IMR-90 (cell line): ENCODE results near the gene RFX4. TPM values are rescaled to one million over a fixed set of nuclear protein-coding genes. Genes with fewer than 3 reads are reported as not detected.

ENCODE experiments used
- ATAC-seq: fragments of 200-7000 bp; cut with Tn5 transposase; 2 replicates; pipeline ENCODE4 v1.9.1; 2020; ENCODE audit warnings: low read depth, mild to moderate bottlenecking, moderate library complexity
- BruUV-seq: library from RNA; stranded (reverse); fragments of 400-500 nt; replicated peaks from 2 replicates; lab custom pipeline; 2021; lab: Mats Ljungman, UMichigan
- CTCF ChIA-PET: fragments of 300-600 bp; formaldehyde crosslinking; extraction: SDS; loops from one replicate; lab custom pipeline; 2021; ENCODE audit warnings: antibody characterized with exemption; lab: Yijun Ruan, JAX
- POLR2A ChIA-PET: fragments of 300-600 bp; sonication (Branson Sonifier 250); formaldehyde crosslinking; loops from one replicate; lab custom pipeline; 2022; ENCODE audit warnings: antibody characterized with exemption; ENCODE audit not compliant: unreplicated experiment; lab: Charles Lee
- DNase-seq: peaks from one replicate; pipeline ENCODE4 v3.0.0; 2013
- H2AFZ ChIP-seq: replicated peaks from 2 replicates; pipeline ENCODE3; 2013; ENCODE audit warnings: low read length, mild to moderate bottlenecking; ENCODE audit not compliant: poor library complexity
- H2AK5ac ChIP-seq: 2 replicates; pipeline ENCODE4 v1.6.1; 2013; ENCODE audit warnings: low read depth, low read length, inconsistent platforms
- H2AK9ac ChIP-seq: replicated peaks from 2 replicates; pipeline ENCODE3; 2013; ENCODE audit warnings: mild to moderate bottlenecking, low read depth, low read length, moderate library complexity; ENCODE audit not compliant: poor library complexity
- H2BK120ac ChIP-seq: 2 replicates; pipeline ENCODE4 v1.6.1; 2013; ENCODE audit warnings: low read depth, low read length, inconsistent platforms
- H2BK15ac ChIP-seq: 3 replicates; pipeline ENCODE4 v1.6.1; 2013; ENCODE audit warnings: low read depth, low read length, inconsistent platforms
- H2BK20ac ChIP-seq: 2 replicates; pipeline ENCODE4 v1.6.1; 2013; ENCODE audit warnings: low read depth, mild to moderate bottlenecking, inconsistent platforms, low read length, moderate library complexity
- H2BK5ac ChIP-seq: 2 replicates; pipeline ENCODE4 v1.6.1; 2013; ENCODE audit warnings: mild to moderate bottlenecking, low read depth, low read length, inconsistent platforms; ENCODE audit not compliant: poor library complexity, severe bottlenecking
- H3K14ac ChIP-seq: replicated peaks from 2 replicates; pipeline ENCODE4 v1.6.1; 2013; ENCODE audit warnings: low read depth, low read length, inconsistent platforms
- H3K18ac ChIP-seq: 2 replicates; pipeline ENCODE4 v1.6.1; 2013; ENCODE audit warnings: low read depth, low read length, control low read depth
- H3K23ac ChIP-seq: 2 replicates; pipeline ENCODE4 v1.6.1; 2013; ENCODE audit warnings: low read depth, low read length, inconsistent platforms
- H3K27ac ChIP-seq: 2 replicates; pipeline ENCODE4 v1.5.1; 2013; ENCODE audit warnings: mild to moderate bottlenecking, control low read depth, low read length; ENCODE audit not compliant: insufficient read depth
- H3K27me3 ChIP-seq: 2 replicates; pipeline ENCODE4 v1.6.1; 2013; ENCODE audit warnings: low read length; ENCODE audit not compliant: control insufficient read depth, insufficient read depth
- H3K36me3 ChIP-seq: 2 replicates; pipeline ENCODE4 v1.6.1; 2013; ENCODE audit warnings: low read length, mixed read lengths; ENCODE audit not compliant: control insufficient read depth, insufficient read depth
- H3K4ac ChIP-seq: 2 replicates; pipeline ENCODE4 v1.6.1; 2013; ENCODE audit warnings: low read depth, low read length, inconsistent platforms
- H3K4me1 ChIP-seq: 2 replicates; pipeline ENCODE4 v1.6.1; 2013; ENCODE audit warnings: low read length, mixed read lengths; ENCODE audit not compliant: control insufficient read depth, insufficient read depth
- H3K4me2 ChIP-seq: 2 replicates; pipeline ENCODE4 v1.6.1; 2013; ENCODE audit warnings: low read depth, mild to moderate bottlenecking, control low read depth, low read length, moderate library complexity
- H3K4me3 ChIP-seq: 2 replicates; pipeline ENCODE4 v1.5.1; 2013; ENCODE audit warnings: low read depth, mild to moderate bottlenecking, control low read depth, low read length, moderate library complexity; ENCODE audit not compliant: insufficient read depth
- H3K56ac ChIP-seq: 2 replicates; pipeline ENCODE4 v1.6.1; 2013; ENCODE audit warnings: low read length, inconsistent platforms; ENCODE audit not compliant: insufficient read depth; ENCODE audit errors: extremely low read depth
- H3K79me1 ChIP-seq, 2 experiments: 2 replicates each; pipeline ENCODE4 v1.6.1; 2013; ENCODE audit warnings: low read length in 2 of 2, inconsistent platforms in 1 of 2, low read depth in 1 of 2
- H3K9ac ChIP-seq: 2 replicates; pipeline ENCODE4 v1.6.1; 2013; ENCODE audit warnings: low read depth, low read length, control low read depth
- H3K9me1 ChIP-seq: 2 replicates; pipeline ENCODE4 v1.6.1; 2013; ENCODE audit warnings: low read length, inconsistent platforms; ENCODE audit not compliant: insufficient read depth
- H3K9me3 ChIP-seq: 2 replicates; pipeline ENCODE4 v1.6.1; 2013; ENCODE audit warnings: low read length; ENCODE audit not compliant: control insufficient read depth, insufficient read depth
- H4K20me1 ChIP-seq: 2 replicates; pipeline ENCODE4 v1.6.1; 2013; ENCODE audit warnings: low read length, inconsistent platforms; ENCODE audit not compliant: insufficient read depth
- H4K5ac ChIP-seq: 2 replicates; pipeline ENCODE4 v1.6.1; 2013; ENCODE audit warnings: mild to moderate bottlenecking, low read depth, low read length, control low read depth
- H4K8ac ChIP-seq, 2 experiments: 2 replicates each; pipeline ENCODE4 v1.6.1; 2013; ENCODE audit warnings: low read depth in 2 of 2, low read length in 2 of 2, control low read depth in 1 of 2, inconsistent platforms in 1 of 2
- H4K91ac ChIP-seq: 2 replicates; pipeline ENCODE4 v1.6.1; 2013; ENCODE audit warnings: low read depth, low read length, inconsistent platforms; ENCODE audit not compliant: insufficient read depth
- CEBPB ChIP-seq: IDR thresholded peaks from 2 replicates; pipeline ENCODE4 v1.6.1; 2012; ENCODE audit warnings: low read depth, low read length, improper control_type of control experiment
- CHD1 ChIP-seq: IDR thresholded peaks from 2 replicates; pipeline ENCODE4 v1.6.1; 2012; ENCODE audit warnings: low read depth, low read length, improper control_type of control experiment
- FOS ChIP-seq: fragments of 150-350 bp; IDR thresholded peaks from 2 replicates; pipeline ENCODE4 v1.6.1; 2016; ENCODE audit warnings: low read depth, low read length
- MAFK ChIP-seq: IDR thresholded peaks from 2 replicates; pipeline ENCODE4 v1.6.1; 2012; ENCODE audit warnings: low read depth, low read length, improper control_type of control experiment
- MXI1 ChIP-seq: IDR thresholded peaks from 2 replicates; pipeline ENCODE4 v1.6.1; 2012; ENCODE audit warnings: low read depth, mild to moderate bottlenecking, low read length, moderate library complexity, borderline replicate concordance
- NFE2L2 ChIP-seq: fragments of 150-350 bp; IDR thresholded peaks from 2 replicates; pipeline ENCODE4 v1.6.1; 2016; ENCODE audit warnings: low read depth, mild to moderate bottlenecking, low read length
- POLR2A ChIP-seq: IDR thresholded peaks from 2 replicates; pipeline ENCODE4 v1.6.1; 2012; ENCODE audit warnings: mild to moderate bottlenecking, low read depth, low read length
- RAD21 ChIP-seq: IDR thresholded peaks from 2 replicates; pipeline ENCODE4 v1.6.1; 2012; ENCODE audit warnings: low read length, improper control_type of control experiment
- RCOR1 ChIP-seq: IDR thresholded peaks from 2 replicates; pipeline ENCODE4 v1.6.1; 2012; ENCODE audit warnings: mild to moderate bottlenecking, low read length, improper control_type of control experiment; ENCODE audit not compliant: insufficient replicate concordance
- RFX5 ChIP-seq: IDR thresholded peaks from 2 replicates; pipeline ENCODE4 v1.8.0; 2012; ENCODE audit warnings: low read depth, mild to moderate bottlenecking, low read length, moderate library complexity
- SMC3 ChIP-seq: fragments of 150-350 bp; IDR thresholded peaks from 2 replicates; pipeline ENCODE4 v1.6.1; 2016; ENCODE audit warnings: low read depth, mild to moderate bottlenecking, antibody characterized with exemption, low read length, moderate library complexity
- USF2 ChIP-seq: fragments of 150-350 bp; IDR thresholded peaks from 2 replicates; pipeline ENCODE4 v1.6.1; 2017; ENCODE audit warnings: mild to moderate bottlenecking, antibody characterized with exemption, low read length, low read depth
- WGBS, 2 experiments: methylation state at CpG; one replicate each; pipeline versions ENCODE4 v1.1.5 to v1.1.7; 2013; ENCODE audit warnings: missing lambda C conversion rate in 2 of 2; ENCODE audit not compliant: insufficient read length in 1 of 2; ENCODE audit errors: extremely low coverage in 2 of 2; 5-methylcytosine and 5-hydroxymethylcytosine counted together
- dilution Hi-C: fragments of 300-500 bp; cut with HindIII; formaldehyde crosslinking; loops from one replicate; pipeline ENCODE4 v1.14.3; 2018; ENCODE audit warnings: low sequenced_read_pairs; ENCODE audit not compliant: unreplicated experiment
- in situ Hi-C: fragments of 300-500 bp; cut with MboI; formaldehyde crosslinking; loops from 3 replicates; pipeline ENCODE4 v1.14.3; 2019; ENCODE audit warnings: low sequenced_read_pairs, inconsistent platforms, mixed read lengths
- intact Hi-C: fragments of 100-400 bp; cut with micrococcal nuclease; formaldehyde crosslinking; loops from 2 replicates; pipeline ENCODE4 v1.10.0; 2022
- polyA plus RNA-seq, 3 experiments: library from polyadenylated mRNA; depleted of rRNA; stranded (reverse); fragments of >200 nt; gene quantifications; 2 replicates each; pipeline ENCODE4 v1.2.3, GENCODE V29; 2012; ENCODE audit warnings: low replicate concordance in 1 of 3
- total RNA-seq: library from RNA; depleted of rRNA; stranded (reverse); fragments of >200 nt; gene quantifications from 2 replicates; pipeline ENCODE4 v1.2.3, GENCODE V29; 2012
- TF ChIP-seq, protein P1 (sequence below): fragments of 150-350 bp; IDR thresholded peaks from 2 replicates; pipeline ENCODE4 v1.6.1; 2016; ENCODE audit warnings: low read depth, mild to moderate bottlenecking, low read length, moderate library complexity, borderline replicate concordance

RFX4 gene
- total and polyA plus RNA-seq, 2 of the 4 experiments (the other 2 are of a cell fraction): not detected

- Histone ChIP-seq H3K4ac (no peak overlapping the region), H2AFZ (no peak overlapping the region), H3K9me3 (no peaks in the 10 kb centered on the region), H3K14ac (no peak overlapping the region), H3K9ac (no peak overlapping the region), H2AK5ac (no peak overlapping the region), H3K56ac (no peak overlapping the region), H3K4me2 (no peak overlapping the region), H2BK120ac (no peak overlapping the region), H3K27me3 (peaks cover 1% of the 10 kb centered on the region; the same call in 1 of the 2 replicates), H4K8ac (no peak overlapping the region), H2AK9ac (no peak overlapping the region), H3K27ac (no peak overlapping the region), H3K4me3 (no peak overlapping the region), H2BK15ac (no peak overlapping the region), H3K9me1 (no peaks in the 10 kb centered on the region), H2BK5ac (no peak overlapping the region), H3K36me3 (no peaks in the 10 kb centered on the region), H4K20me1 (no peaks in the 10 kb centered on the region), H3K79me1 (no peaks in the 10 kb centered on the region), H4K91ac (no peak overlapping the region), H4K5ac (no peak overlapping the region), H3K4me1 (no peaks in the 10 kb centered on the region), H3K23ac (no peak overlapping the region), H3K18ac (no peak overlapping the region), H2BK20ac (no peak overlapping the region)
- in situ Hi-C loops: no loop called here
- intact Hi-C loops: no loop called here
- DNase-seq (no peak), ATAC-seq (no peak)
- dilution Hi-C loops: no loop called here
- ChIA-PET CTCF (no interaction called here), POLR2A (no interaction called here)
- BruUV-seq: no TSS peak
- no CpG with 5 or more reads among the region's 2 CpGs for WGBS, 2 experiments
- no peak for TF ChIP-seq POLR2A
- no peak for TF ChIP-seq RFX5
- TF ChIP-seq RCOR1: no peak
- no peak for TF ChIP-seq MXI1
- TF ChIP-seq, protein P1, sequence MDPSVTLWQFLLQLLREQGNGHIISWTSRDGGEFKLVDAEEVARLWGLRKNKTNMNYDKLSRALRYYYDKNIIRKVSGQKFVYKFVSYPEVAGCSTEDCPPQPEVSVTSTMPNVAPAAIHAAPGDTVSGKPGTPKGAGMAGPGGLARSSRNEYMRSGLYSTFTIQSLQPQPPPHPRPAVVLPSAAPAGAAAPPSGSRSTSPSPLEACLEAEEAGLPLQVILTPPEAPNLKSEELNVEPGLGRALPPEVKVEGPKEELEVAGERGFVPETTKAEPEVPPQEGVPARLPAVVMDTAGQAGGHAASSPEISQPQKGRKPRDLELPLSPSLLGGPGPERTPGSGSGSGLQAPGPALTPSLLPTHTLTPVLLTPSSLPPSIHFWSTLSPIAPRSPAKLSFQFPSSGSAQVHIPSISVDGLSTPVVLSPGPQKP: no peak
- no peak for TF ChIP-seq MAFK
- no peak for TF ChIP-seq RAD21
- TF ChIP-seq USF2: no peak
- no peak for TF ChIP-seq SMC3
- no peak for TF ChIP-seq NFE2L2
- no peak for TF ChIP-seq CEBPB
- no peak for TF ChIP-seq CHD1
- TF ChIP-seq FOS: no peak
These were observed 63.7 kb downstream of the RFX4 start for GRCh38 chr12:106646472-106646871.
